ENCODE results near the gene LIPT2. TPM values are rescaled to one million over a fixed set of nuclear protein-coding genes. Genes with fewer than 3 reads are reported as not detected.

The LIPT2 gene
- polyA plus RNA-seq, 1 of the 3 experiments (the other 2 are of a cell fraction), result 4.6 TPM

DNA sequence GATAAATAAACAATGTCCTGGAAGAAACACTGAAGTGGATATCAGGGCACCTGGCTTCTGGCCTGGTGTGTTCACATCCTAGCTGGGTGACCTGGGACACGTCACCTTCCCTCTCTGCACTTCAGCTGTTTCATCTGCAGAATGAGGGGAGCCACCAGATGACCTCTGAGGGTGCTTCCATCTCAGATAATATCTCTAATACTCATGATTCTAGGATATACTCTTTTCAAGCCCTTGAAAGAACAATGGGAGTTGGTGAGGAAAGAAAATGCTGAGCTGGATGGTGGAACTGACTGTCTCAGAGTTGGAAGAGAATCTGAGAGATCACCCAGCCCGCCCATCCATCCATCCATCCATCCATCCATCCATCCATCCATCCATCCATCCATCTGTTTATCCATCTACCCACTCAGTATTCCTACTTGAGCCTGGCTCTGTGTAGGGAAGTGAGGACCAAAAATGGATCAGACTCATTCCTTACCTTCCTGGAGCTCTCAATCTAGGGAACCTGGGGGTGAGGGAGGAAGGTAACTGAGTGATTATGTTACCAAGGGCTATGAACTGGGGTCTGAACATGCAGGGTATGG is 28.2 kb upstream of the LIPT2 start:
- DNase-seq, result no peak
- Histone ChIP-seq H3K27ac (ENCODE audit: low read depth in 2 of 2, low read length in 1 of 2) (no peak overlapping the region), H3K4me2 (no peak overlapping the region), H3K27me3 (ENCODE audit: insufficient read depth) (no peaks in the 10 kb centered on the region), H3K9me3 (no peaks in the 10 kb centered on the region), H3F3A (replicated peaks; ENCODE audit: insufficient read depth) (no peaks in the 10 kb centered on the region), H4K20me1 (ENCODE audit: insufficient read depth) (no peaks in the 10 kb centered on the region), H3K9me2 (no peaks in the 10 kb centered on the region), H2AFZ (ENCODE audit: low read depth) (no peak overlapping the region), H3K9ac (no peak overlapping the region), H3K36me3 (replicated peaks in 1 of 2; ENCODE audit: control insufficient read depth in 1 of 2, insufficient read depth in 2 of 2, low read length in 1 of 2) (no peaks in the 10 kb centered on the region), H3K79me2 (ENCODE audit: insufficient read depth) (no peaks in the 10 kb centered on the region), H3K4me3 (ENCODE audit: low read depth in 2 of 2, low read length in 1 of 2) (no peak overlapping the region), H3K4me1 (ENCODE audit: control insufficient read depth in 1 of 2, insufficient read depth in 2 of 2, low read depth in 1 of 2, low read length in 1 of 2) (no peaks in the 10 kb centered on the region)
- ChIA-PET POLR2A (no interaction called here), CTCF (no interaction called here)
- 19% methylated on average over 2 of the region's 2 CpGs for WGBS (ENCODE audit: low lambda C conversion rate)
- no peak for TF ChIP-seq SMC3 (IDR thresholded peaks at IDR 0.05; ENCODE audit: low read depth, low read length)
- no peak for TF ChIP-seq TEAD4 (IDR thresholded peaks at IDR 0.05; ENCODE audit: borderline replicate concordance, insufficient read depth)
- no peak for TF ChIP-seq GATA2 (CRISPR knock-in tag; IDR thresholded peaks at IDR 0.05)
- TF ChIP-seq ELF1 (IDR thresholded peaks at IDR 0.05), result no peak
- TF ChIP-seq JUND (IDR thresholded peaks at IDR 0.05), result no peak
- TF ChIP-seq RXRA (IDR thresholded peaks at IDR 0.05; ENCODE audit: borderline replicate concordance, low read depth), result no peak
- TF ChIP-seq GABPA (IDR thresholded peaks at IDR 0.05; ENCODE audit: low read depth), result no peak
- TF ChIP-seq EZH2phosphoT487 (IDR thresholded peaks at IDR 0.05; ENCODE audit: borderline replicate concordance, low read depth), result no peak
- no peak for TF ChIP-seq NFIC (IDR thresholded peaks at IDR 0.05; ENCODE audit: borderline replicate concordance)
- no peak for TF ChIP-seq FOXM1 (IDR thresholded peaks at IDR 0.05; ENCODE audit: low read depth)

DNA sequence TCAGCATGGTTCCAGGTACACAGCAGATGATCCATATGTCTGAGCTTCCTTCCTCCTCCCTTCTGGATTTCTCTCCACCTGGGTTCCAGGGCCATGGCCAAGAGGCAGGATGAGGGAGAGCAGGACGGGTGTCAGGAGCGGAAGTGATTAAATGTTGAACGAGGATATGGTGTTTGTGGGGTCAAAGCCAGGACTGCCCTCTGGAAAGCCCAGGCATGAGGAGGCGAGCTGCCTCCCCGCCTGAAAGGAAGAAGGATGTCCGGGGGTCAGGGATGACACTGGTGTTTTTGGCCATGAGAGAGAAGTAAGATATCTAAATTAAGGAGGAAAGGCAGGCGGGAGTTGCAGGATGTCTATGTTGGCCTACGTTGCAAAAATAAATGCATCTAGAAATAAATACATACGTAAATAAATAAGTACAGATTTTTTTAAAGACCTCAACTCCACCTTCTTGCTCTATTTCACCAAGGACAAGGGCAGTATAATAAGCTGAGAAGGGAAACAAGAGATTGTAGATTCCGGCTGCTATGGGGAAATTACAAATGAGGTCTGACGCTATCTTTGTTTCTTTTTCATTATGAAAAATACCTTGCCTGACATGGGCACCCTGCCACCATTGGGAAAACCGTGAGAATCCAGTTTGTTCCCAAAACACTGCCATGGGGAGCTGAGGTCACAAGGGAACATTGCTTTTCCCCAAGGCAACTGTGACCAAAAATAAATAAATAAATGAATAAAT is 27.6 kb upstream of the LIPT2 start:
- Histone ChIP-seq H3K27ac (ENCODE audit: low read depth in 2 of 2, low read length in 1 of 2) (no peak overlapping the region), H3K27me3 (ENCODE audit: insufficient read depth) (no peaks in the 10 kb centered on the region), H3K9me2 (no peaks in the 10 kb centered on the region), H3K9ac (no peak overlapping the region), H3F3A (replicated peaks; ENCODE audit: insufficient read depth) (no peaks in the 10 kb centered on the region), H3K4me2 (no peak overlapping the region), H2AFZ (ENCODE audit: low read depth) (no peak overlapping the region), H3K36me3 (replicated peaks in 1 of 2; ENCODE audit: control insufficient read depth in 1 of 2, insufficient read depth in 2 of 2, low read length in 1 of 2) (no peaks in the 10 kb centered on the region), H3K4me3 (ENCODE audit: low read depth in 2 of 2, low read length in 1 of 2) (no peak overlapping the region), H3K9me3 (no peaks in the 10 kb centered on the region), H3K4me1 (ENCODE audit: control insufficient read depth in 1 of 2, insufficient read depth in 2 of 2, low read depth in 1 of 2, low read length in 1 of 2) (no peaks in the 10 kb centered on the region), H4K20me1 (ENCODE audit: insufficient read depth) (no peaks in the 10 kb centered on the region), H3K79me2 (ENCODE audit: insufficient read depth) (no peaks in the 10 kb centered on the region)
- CTCF ChIA-PET, result interaction anchor here (1.3 kb wide), 1 partner anchor 205 kb away, joined by 4 read pairs; no protein-coding TSS in a partner anchor
- no peak for DNase-seq
- POLR2A ChIA-PET, result no interaction called here
- 62% methylated on average over 12 of the region's 12 CpGs for WGBS (ENCODE audit: low lambda C conversion rate)
- TF ChIP-seq MEF2A (IDR thresholded peaks at IDR 0.05; ENCODE audit: borderline replicate concordance, low read depth), result no peak
- no peak for TF ChIP-seq TAF1 (IDR thresholded peaks at IDR 0.05; ENCODE audit: borderline replicate concordance, low read depth, low read length)
- TF ChIP-seq EZH2phosphoT487 (IDR thresholded peaks at IDR 0.05; ENCODE audit: borderline replicate concordance, low read depth), result no peak
- TF ChIP-seq, protein P1, sequence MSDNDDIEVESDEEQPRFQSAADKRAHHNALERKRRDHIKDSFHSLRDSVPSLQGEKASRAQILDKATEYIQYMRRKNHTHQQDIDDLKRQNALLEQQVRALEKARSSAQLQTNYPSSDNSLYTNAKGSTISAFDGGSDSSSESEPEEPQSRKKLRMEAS (IDR thresholded peaks at IDR 0.05; ENCODE audit: low read depth), result no peak
- TF ChIP-seq, protein P2, sequence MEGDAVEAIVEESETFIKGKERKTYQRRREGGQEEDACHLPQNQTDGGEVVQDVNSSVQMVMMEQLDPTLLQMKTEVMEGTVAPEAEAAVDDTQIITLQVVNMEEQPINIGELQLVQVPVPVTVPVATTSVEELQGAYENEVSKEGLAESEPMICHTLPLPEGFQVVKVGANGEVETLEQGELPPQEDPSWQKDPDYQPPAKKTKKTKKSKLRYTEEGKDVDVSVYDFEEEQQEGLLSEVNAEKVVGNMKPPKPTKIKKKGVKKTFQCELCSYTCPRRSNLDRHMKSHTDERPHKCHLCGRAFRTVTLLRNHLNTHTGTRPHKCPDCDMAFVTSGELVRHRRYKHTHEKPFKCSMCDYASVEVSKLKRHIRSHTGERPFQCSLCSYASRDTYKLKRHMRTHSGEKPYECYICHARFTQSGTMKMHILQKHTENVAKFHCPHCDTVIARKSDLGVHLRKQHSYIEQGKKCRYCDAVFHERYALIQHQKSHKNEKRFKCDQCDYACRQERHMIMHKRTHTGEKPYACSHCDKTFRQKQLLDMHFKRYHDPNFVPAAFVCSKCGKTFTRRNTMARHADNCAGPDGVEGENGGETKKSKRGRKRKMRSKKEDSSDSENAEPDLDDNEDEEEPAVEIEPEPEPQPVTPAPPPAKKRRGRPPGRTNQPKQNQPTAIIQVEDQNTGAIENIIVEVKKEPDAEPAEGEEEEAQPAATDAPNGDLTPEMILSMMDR (IDR thresholded peaks at IDR 0.05), result no peak
- no peak for TF ChIP-seq FOXJ3 (CRISPR knock-in tag; IDR thresholded peaks at IDR 0.05)
- no peak for TF ChIP-seq MXI1 (IDR thresholded peaks at IDR 0.05; ENCODE audit: low read depth, low read length)
- TF ChIP-seq GABPA (IDR thresholded peaks at IDR 0.05; ENCODE audit: low read depth), result no peak
- TF ChIP-seq, protein P3, sequence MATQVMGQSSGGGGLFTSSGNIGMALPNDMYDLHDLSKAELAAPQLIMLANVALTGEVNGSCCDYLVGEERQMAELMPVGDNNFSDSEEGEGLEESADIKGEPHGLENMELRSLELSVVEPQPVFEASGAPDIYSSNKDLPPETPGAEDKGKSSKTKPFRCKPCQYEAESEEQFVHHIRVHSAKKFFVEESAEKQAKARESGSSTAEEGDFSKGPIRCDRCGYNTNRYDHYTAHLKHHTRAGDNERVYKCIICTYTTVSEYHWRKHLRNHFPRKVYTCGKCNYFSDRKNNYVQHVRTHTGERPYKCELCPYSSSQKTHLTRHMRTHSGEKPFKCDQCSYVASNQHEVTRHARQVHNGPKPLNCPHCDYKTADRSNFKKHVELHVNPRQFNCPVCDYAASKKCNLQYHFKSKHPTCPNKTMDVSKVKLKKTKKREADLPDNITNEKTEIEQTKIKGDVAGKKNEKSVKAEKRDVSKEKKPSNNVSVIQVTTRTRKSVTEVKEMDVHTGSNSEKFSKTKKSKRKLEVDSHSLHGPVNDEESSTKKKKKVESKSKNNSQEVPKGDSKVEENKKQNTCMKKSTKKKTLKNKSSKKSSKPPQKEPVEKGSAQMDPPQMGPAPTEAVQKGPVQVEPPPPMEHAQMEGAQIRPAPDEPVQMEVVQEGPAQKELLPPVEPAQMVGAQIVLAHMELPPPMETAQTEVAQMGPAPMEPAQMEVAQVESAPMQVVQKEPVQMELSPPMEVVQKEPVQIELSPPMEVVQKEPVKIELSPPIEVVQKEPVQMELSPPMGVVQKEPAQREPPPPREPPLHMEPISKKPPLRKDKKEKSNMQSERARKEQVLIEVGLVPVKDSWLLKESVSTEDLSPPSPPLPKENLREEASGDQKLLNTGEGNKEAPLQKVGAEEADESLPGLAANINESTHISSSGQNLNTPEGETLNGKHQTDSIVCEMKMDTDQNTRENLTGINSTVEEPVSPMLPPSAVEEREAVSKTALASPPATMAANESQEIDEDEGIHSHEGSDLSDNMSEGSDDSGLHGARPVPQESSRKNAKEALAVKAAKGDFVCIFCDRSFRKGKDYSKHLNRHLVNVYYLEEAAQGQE (IDR thresholded peaks at IDR 0.05; ENCODE audit: low read depth, low read length), result no peak
- no peak for TF ChIP-seq ELF1 (IDR thresholded peaks at IDR 0.05)
- TF ChIP-seq EP300 (IDR thresholded peaks at IDR 0.05; ENCODE audit: borderline replicate concordance in 1 of 2, low read depth in 1 of 2, low read length in 1 of 2), result no peak
- TF ChIP-seq, protein P4, sequence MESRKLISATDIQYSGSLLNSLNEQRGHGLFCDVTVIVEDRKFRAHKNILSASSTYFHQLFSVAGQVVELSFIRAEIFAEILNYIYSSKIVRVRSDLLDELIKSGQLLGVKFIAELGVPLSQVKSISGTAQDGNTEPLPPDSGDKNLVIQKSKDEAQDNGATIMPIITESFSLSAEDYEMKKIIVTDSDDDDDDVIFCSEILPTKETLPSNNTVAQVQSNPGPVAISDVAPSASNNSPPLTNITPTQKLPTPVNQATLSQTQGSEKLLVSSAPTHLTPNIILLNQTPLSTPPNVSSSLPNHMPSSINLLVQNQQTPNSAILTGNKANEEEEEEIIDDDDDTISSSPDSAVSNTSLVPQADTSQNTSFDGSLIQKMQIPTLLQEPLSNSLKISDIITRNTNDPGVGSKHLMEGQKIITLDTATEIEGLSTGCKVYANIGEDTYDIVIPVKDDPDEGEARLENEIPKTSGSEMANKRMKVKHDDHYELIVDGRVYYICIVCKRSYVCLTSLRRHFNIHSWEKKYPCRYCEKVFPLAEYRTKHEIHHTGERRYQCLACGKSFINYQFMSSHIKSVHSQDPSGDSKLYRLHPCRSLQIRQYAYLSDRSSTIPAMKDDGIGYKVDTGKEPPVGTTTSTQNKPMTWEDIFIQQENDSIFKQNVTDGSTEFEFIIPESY (IDR thresholded peaks at IDR 0.05; ENCODE audit: borderline replicate concordance, low read depth), result no peak
- TF ChIP-seq FOXM1 (IDR thresholded peaks at IDR 0.05; ENCODE audit: low read depth), result no peak
